Tibial nerve (tissue), 4 donors: ENCODE results near the gene YY1. TPM values are rescaled to one million over a fixed set of nuclear protein-coding genes. Genes with fewer than 3 reads are reported as not detected.
"Not testable (repeated sequence)": the region's sequence is repeated elsewhere in the genome, so short reads cannot be mapped to it uniquely, and the experiment has no call there.

Experiments
- DNase-seq, 2 donors: peaks; one replicate each; pipeline ENCODE4 v3.0.0-alpha.2; 2019; ENCODE audit warnings: low spot score in 2 of 2
- H3K27ac ChIP-seq, 4 donors: fragments of 200-600 bp; sonication (generic) in 3 of 4; one replicate each; pipeline ENCODE4 v1.5.1; 2017 to 2019; ENCODE audit warnings: mild to moderate bottlenecking in 1 of 4
- H3K27me3 ChIP-seq, 2 donors: fragments of 200-600 bp; sonication (generic) in 1 of 2; one replicate each; pipeline versions ENCODE4 v1.5.1 to v1.6.0; 2017 to 2019
- H3K36me3 ChIP-seq, 3 donors: fragments of 200-600 bp; sonication (generic); one replicate each; pipeline ENCODE4 v1.5.1; 2018 to 2019
- H3K4me1 ChIP-seq, 4 donors: fragments of 200-600 bp; sonication (generic) in 3 of 4; one replicate each; pipeline ENCODE4 v1.5.1; 2017 to 2019
- H3K4me3 ChIP-seq, 4 donors: fragments of 200-600 bp; sonication (generic) in 3 of 4; one replicate each; pipeline ENCODE4 v1.5.1; 2017 to 2019; ENCODE audit warnings: mild to moderate bottlenecking in 1 of 4, moderate library complexity in 1 of 4
- H3K9me3 ChIP-seq, 4 donors: fragments of 200-600 bp; sonication (generic) in 3 of 4; one replicate each; pipeline ENCODE4 v1.5.1; 2017 to 2019
- CTCF ChIP-seq, 5 experiments: fragments of 200-600 bp in 3 of 5; fragments of 450-650 bp in 2 of 5; sonication (generic) in 3 of 5; IDR thresholded peaks; one replicate each; pipeline ENCODE4 v1.5.1; 2016 to 2019; ENCODE audit warnings: antibody characterized with exemption in 5 of 5, mild to moderate bottlenecking in 3 of 5, moderate library complexity in 2 of 5
- EP300 ChIP-seq, 2 donors: sonication (generic); formaldehyde crosslinking; IDR thresholded peaks; one replicate each; pipeline ENCODE4 v1.6.1; 2017; ENCODE audit warnings: antibody characterized with exemption in 2 of 2, mild to moderate bottlenecking in 1 of 2
- POLR2A ChIP-seq, 2 donors: fragments of 450-650 bp; IDR thresholded peaks; one replicate each; pipeline ENCODE4 v1.6.1; 2017; ENCODE audit warnings: antibody characterized with exemption in 2 of 2, mild to moderate bottlenecking in 2 of 2, moderate library complexity in 2 of 2
- WGBS, 2 donors: methylation state at CpG; one replicate each; pipeline ENCODE4 v1.1.5; 2018; 5-methylcytosine and 5-hydroxymethylcytosine counted together
- total RNA-seq, 4 donors: library from RNA; depleted of rRNA; stranded (reverse); fragments of >200 nt; gene quantifications; one replicate each; pipeline ENCODE4 v1.1.0, GENCODE V29; 2016

YY1 gene
- total RNA-seq, 4 donors from 2014 or later, result 55.9 to 60.3 (median 58.7) TPM

GRCh38 chr14:100294213-100294962 is 55.4 kb downstream of the YY1 start:
- H3K27ac ChIP-seq, result peak overlapping the region in 2 of 4 donors; percentile 70 to 73
- no peaks in the 10 kb centered on the region for H3K9me3 ChIP-seq
- TF ChIP-seq POLR2A (IDR thresholded peaks at IDR 0.05), result no peak
- TF ChIP-seq EP300 (IDR thresholded peaks at IDR 0.05), result no peak
- TF ChIP-seq CTCF (IDR thresholded peaks at IDR 0.05), result no peak
- H3K4me3 ChIP-seq, result no peak overlapping the region
- H3K36me3 ChIP-seq, result peaks cover 0 to 34% (median 0%) of the 10 kb centered on the region in 3 donors
- DNase-seq, result no peak
- WGBS, 2 donors, result 37 to 43% methylated on average over 12 of the region's 12 CpGs
- no peaks in the 10 kb centered on the region for H3K27me3 ChIP-seq
- H3K4me1 ChIP-seq, result peaks cover 0 to 72% (median 21%) of the 10 kb centered on the region in 4 donors

- DNase-seq, result no peak
- Histone ChIP-seq H3K4me1 (peaks cover 0 to 66% (median 21%) of the 10 kb centered on the region in 4 donors), H3K4me3 (no peak overlapping the region), H3K36me3 (peaks cover 0 to 33% (median 0%) of the 10 kb centered on the region in 3 donors), H3K27ac (peak overlapping the region in 2 of 4 donors; percentile 70 to 73), H3K27me3 (no peaks in the 10 kb centered on the region), H3K9me3 (no peaks in the 10 kb centered on the region)
- 50 to 68% methylated on average over 1 to 2 of the region's 2 CpGs for WGBS, 2 donors
- TF ChIP-seq CTCF (IDR thresholded peaks at IDR 0.05) (no peak), EP300 (IDR thresholded peaks at IDR 0.05) (no peak), POLR2A (IDR thresholded peaks at IDR 0.05) (no peak)
Measured at GRCh38 chr14:100294963-100295330, 56.0 kb downstream of the YY1 start.

- DNase-seq, result no peak
- Histone ChIP-seq H3K9me3 (no peaks in the 10 kb centered on the region), H3K4me3 (no peak overlapping the region), H3K27me3 (no peaks in the 10 kb centered on the region), H3K27ac (peak overlapping the region in 1 of 4 donors; percentile 70), H3K36me3 (peaks cover 0 to 28% (median 0%) of the 10 kb centered on the region in 3 donors), H3K4me1 (peaks cover 0 to 60% (median 19%) of the 10 kb centered on the region in 4 donors)
- TF ChIP-seq POLR2A (IDR thresholded peaks at IDR 0.05), result no peak
- no peak for TF ChIP-seq CTCF (IDR thresholded peaks at IDR 0.05)
- no peak for TF ChIP-seq EP300 (IDR thresholded peaks at IDR 0.05)
- WGBS, 2 donors, result 92% methylated on average over 16 of the region's 16 CpGs
Measured at GRCh38 chr14:100295376-100296105, 56.6 kb downstream of the YY1 start.

- H3K4me3 ChIP-seq, result no peak overlapping the region
- peaks cover 0 to 54% (median 19%) of the 10 kb centered on the region in 4 donors for H3K4me1 ChIP-seq
- no peak for DNase-seq
- H3K36me3 ChIP-seq, result peaks cover 0 to 22% (median 0%) of the 10 kb centered on the region in 3 donors
- H3K27me3 ChIP-seq, result no peaks in the 10 kb centered on the region
- WGBS, 2 donors, result 87 to 91% methylated on average over 9 of the region's 9 CpGs
- H3K9me3 ChIP-seq, result no peaks in the 10 kb centered on the region
- H3K27ac ChIP-seq, result peak overlapping the region in 3 of 4 donors; percentile 67 to 83 (median 67)
- TF ChIP-seq EP300 (IDR thresholded peaks at IDR 0.05) (no peak), POLR2A (IDR thresholded peaks at IDR 0.05) (no peak), CTCF (IDR thresholded peaks at IDR 0.05) (no peak)
Measured at GRCh38 chr14:100296106-100296651, 57.2 kb downstream of the YY1 start.

- Histone ChIP-seq H3K36me3 (peaks cover 0 to 16% (median 0%) of the 10 kb centered on the region in 3 donors), H3K27ac (peak overlapping the region; percentile 67 to 83 (median 74)), H3K4me1 (peaks cover 0 to 53% (median 19%) of the 10 kb centered on the region in 4 donors)
- 84 to 86% methylated on average over 11 of the region's 11 CpGs for WGBS, 2 donors
- DNase-seq, H3K27me3 ChIP-seq, H3K9me3 ChIP-seq, H3K4me3 ChIP-seq: not testable (repeated sequence)
Measured at GRCh38 chr14:100296729-100297128, 57.8 kb downstream of the YY1 start.
